NCI-H2196 (cell line): ENCODE measurements around the gene CCDC152.
"Not testable (repeated sequence)": the region's sequence is repeated elsewhere in the genome, so short reads cannot be mapped to it uniquely, and the experiment has no call there.

Experiments used
- DNase-seq: peaks from one replicate; lab custom pipeline; 2025; ENCODE audit not compliant: unreplicated experiment; lab: John Stamatoyannopoulos, UW

The CCDC152 gene

GRCh38 chr5:42844408-42844807 lies 87.8 kb downstream of the CCDC152 start:
- not testable (repeated sequence) for DNase-seq

GRCh38 chr5:42848545-42848944 lies 91.9 kb downstream of the CCDC152 start:
- no peak for DNase-seq

DNA sequence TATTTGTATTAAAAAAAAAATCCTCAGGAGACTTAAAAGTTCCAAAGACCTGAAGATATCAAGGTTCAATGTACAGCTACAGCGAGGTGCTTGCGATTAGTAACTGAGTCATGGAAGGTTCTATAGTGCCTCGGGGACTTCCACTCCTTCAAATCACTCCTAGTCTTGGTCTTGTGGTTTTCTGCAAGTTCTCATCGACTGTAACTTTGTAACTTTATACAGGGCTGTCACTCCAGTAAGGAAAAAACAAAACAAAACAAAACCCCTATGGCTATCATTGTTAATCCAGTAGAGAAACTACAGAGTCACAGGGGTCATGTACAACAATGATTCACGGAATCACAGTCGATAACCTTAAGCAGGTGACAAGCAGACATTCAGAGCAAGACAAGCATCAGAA lies 94.9 kb downstream of the CCDC152 start:
- DNase-seq: no peak
